Ishikawa (cell line): ENCODE measurements around the gene BTN3A1.

ENCODE experiments used
- CEBPB ChIP-seq: IDR thresholded peaks from 2 replicates; pipeline ENCODE4 v1.6.1; 2012
- CREB1 ChIP-seq: IDR thresholded peaks from 2 replicates; pipeline ENCODE4 v1.6.1; 2012; ENCODE audit warnings: low read depth
- EGR1 ChIP-seq: IDR thresholded peaks from 2 replicates; pipeline ENCODE4 v1.6.1; 2012
- EP300 ChIP-seq: IDR thresholded peaks from 2 replicates; pipeline ENCODE4 v1.6.1; 2012; ENCODE audit warnings: borderline replicate concordance
- FOXM1 ChIP-seq: IDR thresholded peaks from 2 replicates; pipeline ENCODE4 v1.6.1; 2012; ENCODE audit warnings: low read depth, borderline replicate concordance
- MAX ChIP-seq: IDR thresholded peaks from 2 replicates; pipeline ENCODE4 v1.6.1; 2012
- NFIC ChIP-seq: IDR thresholded peaks from 2 replicates; pipeline ENCODE4 v1.6.1; 2012
- RAD21 ChIP-seq: IDR thresholded peaks from 2 replicates; pipeline ENCODE4 v1.6.1; 2012; ENCODE audit warnings: low read depth
- REST ChIP-seq: IDR thresholded peaks from 2 replicates; pipeline ENCODE4 v1.6.1; 2012; ENCODE audit warnings: low read depth, mild to moderate bottlenecking
- TAF1 ChIP-seq: IDR thresholded peaks from 2 replicates; pipeline ENCODE4 v1.6.1; 2012; ENCODE audit warnings: low read depth, mild to moderate bottlenecking
- TCF12 ChIP-seq: IDR thresholded peaks from 2 replicates; pipeline ENCODE4 v1.6.1; 2012; ENCODE audit warnings: low read depth
- TEAD4 ChIP-seq: IDR thresholded peaks from 2 replicates; pipeline ENCODE4 v1.6.1; 2012
- USF1 ChIP-seq: IDR thresholded peaks from 2 replicates; pipeline ENCODE4 v1.6.1; 2012
- YY1 ChIP-seq: IDR thresholded peaks from 2 replicates; pipeline ENCODE4 v1.6.1; 2012; ENCODE audit warnings: low read depth
- ZBTB7A ChIP-seq: IDR thresholded peaks from 2 replicates; pipeline ENCODE4 v1.6.1; 2012; ENCODE audit warnings: low read depth

BTN3A1 gene

GRCh38 chr6:26454631-26455030 is 52.6 kb downstream of the BTN3A1 start:
- TF ChIP-seq EGR1 (no peak), FOXM1 (no peak), REST (no peak), MAX (no peak), USF1 (no peak), EP300 (no peak), TCF12 (no peak), CREB1 (no peak), NFIC (no peak)

- TF ChIP-seq CEBPB, result no peak
- TF ChIP-seq YY1, result no peak
- no peak for TF ChIP-seq RAD21
- TF ChIP-seq TAF1, result no peak
- no peak for TF ChIP-seq FOXM1
- no peak for TF ChIP-seq CREB1
- TF ChIP-seq TCF12, result no peak
- TF ChIP-seq EGR1, result no peak
- no peak for TF ChIP-seq ZBTB7A
- no peak for TF ChIP-seq USF1
- no peak for TF ChIP-seq REST
- TF ChIP-seq MAX, result no peak
- TF ChIP-seq EP300, result no peak
- no peak for TF ChIP-seq NFIC
- no peak for TF ChIP-seq TEAD4
Observed at GRCh38 chr6:26455357-26455970, 53.4 kb downstream of the BTN3A1 start.

GRCh38 chr6:26457264-26457805 is 55.3 kb downstream of the BTN3A1 start:
- TF ChIP-seq REST, result no peak
- no peak for TF ChIP-seq FOXM1
- TF ChIP-seq RAD21, result no peak

- TF ChIP-seq USF1 (no peak), YY1 (peak; percentile 86), MAX (no peak), EGR1 (no peak), REST (no peak), CREB1 (peak; percentile 83), EP300 (no peak), FOXM1 (no peak), TAF1 (peak; percentile 30; the same call in 1 of the 2 replicates), CEBPB (no peak), NFIC (no peak), RAD21 (no peak), TEAD4 (no peak), TCF12 (no peak), ZBTB7A (peak; percentile 68; the same call in 1 of the 2 replicates)
Observed at GRCh38 chr6:26457806-26458688, 56.0 kb downstream of the BTN3A1 start, which contains the start of gene BTN2A1. Gene BTN2A1 (plus strand): TSS chr6:26457955. CDS start chr6:26458637, 682 bp downstream.
